Stimulated activated CD4-positive, alpha-beta T cell treated with anti-CD3 and anti-CD28 coated beads, Interleukin-2, amount 100 ng/mL, for 4 hours (primary cell): ENCODE results near the gene GPR107.

ENCODE experiments used
- DNase-seq: peaks from one replicate; pipeline ENCODE4 v3.0.0-alpha.2; 2020; ENCODE audit warnings: low read depth

The GPR107 gene

DNA sequence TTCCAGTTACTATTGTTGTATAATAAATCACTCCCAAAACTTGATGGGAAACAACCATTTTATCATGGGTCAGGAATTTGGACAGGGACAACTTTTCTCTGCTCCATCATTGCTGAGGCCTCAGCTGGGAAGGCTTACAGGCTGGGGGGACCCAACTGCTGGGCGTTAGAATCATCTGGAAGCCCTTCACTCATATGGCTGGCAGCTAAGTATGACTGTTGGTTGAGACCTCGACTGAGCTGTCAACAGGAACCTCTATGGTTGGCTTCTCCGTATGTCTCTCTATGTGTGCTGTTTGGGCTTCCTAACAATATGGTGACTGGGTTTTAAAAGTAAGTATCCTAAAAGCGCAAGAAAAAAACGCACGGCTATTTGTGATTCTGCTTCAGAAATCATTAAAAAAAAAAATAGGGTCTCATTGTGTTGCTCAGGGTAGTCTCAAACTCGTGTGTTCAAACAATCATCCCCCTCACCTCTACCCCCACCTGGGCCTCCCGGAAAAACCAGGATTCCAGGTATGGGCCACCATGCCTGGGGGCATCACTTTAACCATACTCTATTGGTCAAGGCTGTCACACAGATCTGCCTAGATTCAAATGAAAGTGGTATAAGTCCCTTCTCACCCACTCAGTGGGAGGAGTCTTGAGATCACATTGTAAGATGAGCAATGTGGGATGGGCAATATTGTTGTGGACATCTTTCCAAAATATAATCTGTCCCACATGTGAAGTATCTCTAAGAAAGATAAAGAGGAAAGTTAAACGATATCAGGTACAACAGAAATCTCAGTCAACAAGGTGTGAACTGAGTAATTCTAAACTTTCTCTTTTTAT is 26.0 kb upstream of the GPR107 start:
- no peak for DNase-seq

DNA sequence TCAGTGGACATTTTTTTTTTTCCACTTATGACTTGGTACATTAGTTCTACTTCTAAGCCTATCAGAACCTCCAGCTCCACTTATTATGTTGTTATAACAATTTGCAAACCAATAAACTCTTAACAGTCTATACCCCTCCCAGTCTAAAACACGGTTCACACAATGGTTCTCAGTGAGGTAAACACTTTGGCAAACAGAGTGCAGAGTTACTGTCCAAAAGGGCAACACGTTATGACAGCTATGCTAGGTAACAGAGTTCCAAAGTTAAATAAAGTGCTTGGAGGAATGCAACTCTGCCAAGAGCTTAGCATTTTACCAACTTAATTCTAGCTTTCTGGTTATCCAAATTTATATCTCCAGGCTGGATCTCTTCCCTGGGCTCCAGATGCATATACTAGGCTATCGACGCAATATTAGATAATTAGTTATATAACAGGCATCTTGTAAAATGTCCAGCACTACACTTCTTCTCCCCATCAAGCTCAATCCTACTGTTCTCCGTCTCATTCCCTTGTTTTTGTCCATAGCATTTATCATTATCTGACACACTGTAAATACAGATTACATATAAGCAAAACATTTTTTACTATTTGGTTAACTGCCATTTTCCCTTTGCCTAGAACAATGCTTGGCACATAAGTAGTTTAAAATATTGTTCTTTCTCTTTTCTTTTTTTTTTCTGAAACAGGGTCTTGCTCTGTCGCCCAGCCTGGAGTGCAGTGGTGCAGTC is 25.0 kb upstream of the GPR107 start:
- no peak for DNase-seq

DNA sequence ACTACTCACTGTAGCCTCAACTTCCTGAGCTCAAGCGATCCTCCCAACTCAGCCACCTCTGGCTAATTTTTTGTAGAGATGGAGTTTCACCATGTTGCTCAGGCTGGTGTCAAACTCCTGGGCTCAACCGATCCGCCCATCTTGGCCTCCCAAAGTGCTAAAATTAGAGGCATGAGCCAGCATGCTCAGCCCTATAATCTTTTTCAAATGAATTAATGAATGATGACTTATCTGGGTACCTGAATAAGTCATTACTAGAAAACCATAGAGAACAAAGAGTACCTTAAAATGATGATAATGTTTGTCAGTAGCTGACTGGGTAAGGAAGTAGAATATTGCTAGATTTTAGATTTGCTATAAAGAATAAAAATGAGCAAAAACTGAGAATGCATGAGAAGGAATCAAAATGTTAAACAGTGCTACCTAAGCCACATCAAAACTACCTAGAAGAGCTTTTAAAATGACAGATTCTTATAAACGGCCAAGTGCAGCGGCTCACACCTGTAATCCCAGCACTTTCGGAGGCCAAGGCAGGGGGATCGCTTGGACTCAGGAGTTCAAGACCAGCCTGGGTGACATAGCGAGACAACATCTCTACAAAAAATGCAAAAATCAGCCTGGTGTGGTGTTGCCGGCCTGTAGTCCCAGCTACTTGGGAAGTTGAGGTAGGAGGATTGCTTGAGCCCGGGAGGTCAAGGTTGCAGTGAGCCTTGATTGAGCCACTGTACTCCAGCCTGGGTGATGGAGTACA is 24.3 kb upstream of the GPR107 start:
- no peak for DNase-seq

DNA sequence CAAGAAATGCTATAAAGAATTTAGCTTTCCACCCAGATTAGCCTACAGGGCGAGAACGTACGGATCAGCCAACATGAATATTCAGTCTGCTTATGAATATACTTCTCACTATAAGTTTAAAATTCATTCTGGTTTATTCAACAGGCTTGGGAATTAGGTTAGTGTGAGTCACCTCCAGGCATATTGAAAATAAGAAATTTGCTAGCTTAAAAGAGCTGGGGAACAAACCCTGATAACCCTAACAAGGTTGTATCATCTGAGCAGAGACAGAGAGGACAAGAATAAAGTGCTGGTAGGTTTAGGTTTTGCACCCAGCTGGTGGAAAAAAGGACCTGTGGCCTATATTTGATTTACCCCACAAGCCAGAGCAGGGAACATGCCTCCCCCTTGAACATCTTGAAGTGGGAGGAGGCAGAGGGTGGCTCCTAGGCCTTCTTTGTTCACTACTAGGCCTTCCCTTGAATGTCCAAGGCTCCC is 23.0 kb upstream of the GPR107 start:
- DNase-seq = no peak

DNA sequence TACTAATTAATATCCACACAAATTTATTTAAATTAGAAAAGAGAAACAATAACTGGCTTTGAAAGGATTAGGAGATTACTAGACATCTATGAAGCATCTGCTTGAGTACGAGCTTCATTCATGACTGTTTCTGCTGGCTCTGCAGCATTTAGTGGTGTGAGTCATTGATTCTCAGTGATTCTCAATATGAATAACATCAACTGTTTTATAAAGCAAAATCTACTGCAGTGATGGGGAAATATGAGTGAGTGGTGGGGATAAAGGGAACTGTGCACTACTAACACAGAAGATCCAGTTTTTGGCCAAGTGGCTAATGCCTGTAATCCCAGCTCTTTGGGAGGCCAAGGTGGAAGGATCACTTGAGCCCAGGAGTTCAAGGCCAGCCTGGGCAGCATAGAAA is 19.1 kb upstream of the GPR107 start:
- no peak for DNase-seq

DNA sequence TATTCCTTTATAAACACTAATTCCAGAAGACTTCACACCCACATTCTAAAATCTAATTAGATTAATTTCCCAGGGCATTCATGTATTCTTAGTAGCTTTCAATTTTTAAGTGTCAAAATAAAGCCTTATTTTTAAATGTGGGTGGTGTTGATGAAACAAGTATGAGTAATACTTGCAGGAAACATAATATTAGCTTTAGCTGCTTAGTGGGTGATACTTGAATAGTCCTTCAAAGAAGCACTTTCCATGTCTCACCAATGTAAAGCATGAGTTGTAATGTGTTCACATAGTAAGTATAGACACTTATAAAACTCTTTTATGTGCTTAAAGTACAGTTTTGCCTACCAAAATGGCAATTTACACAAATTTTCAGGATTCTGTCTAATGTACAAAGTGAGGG is 17.6 kb upstream of the GPR107 start:
- DNase-seq = no peak

DNA sequence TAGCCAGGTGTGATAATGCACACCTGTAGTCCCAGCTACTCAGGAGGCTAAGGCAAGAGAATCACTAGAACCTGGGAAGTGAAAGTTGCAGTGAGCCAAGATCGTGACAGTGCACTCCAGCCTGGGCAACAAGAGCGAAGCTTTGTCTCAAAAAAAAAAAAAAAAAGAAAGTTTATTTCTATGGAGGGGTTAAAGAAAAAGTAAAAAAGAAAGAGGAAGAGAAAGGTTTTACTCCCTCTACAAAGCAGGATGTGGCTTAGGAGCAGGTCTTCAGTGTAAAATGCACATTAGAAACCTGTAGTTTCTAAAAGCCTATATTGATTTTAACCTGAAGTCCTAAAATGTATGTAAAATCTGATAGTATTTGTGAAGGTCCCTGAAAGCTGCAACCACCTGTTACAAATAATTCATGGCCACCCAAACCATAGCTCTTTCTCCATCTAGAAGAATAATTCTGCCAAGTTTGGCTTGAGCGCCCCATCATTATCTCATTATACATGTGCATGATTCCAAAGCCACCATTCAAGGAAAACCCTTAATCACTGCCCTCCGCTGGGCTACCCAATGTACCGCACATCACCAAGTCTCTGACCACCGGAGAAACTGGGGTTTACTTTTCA is 14.1 kb upstream of the GPR107 start:
- DNase-seq = no peak

DNA sequence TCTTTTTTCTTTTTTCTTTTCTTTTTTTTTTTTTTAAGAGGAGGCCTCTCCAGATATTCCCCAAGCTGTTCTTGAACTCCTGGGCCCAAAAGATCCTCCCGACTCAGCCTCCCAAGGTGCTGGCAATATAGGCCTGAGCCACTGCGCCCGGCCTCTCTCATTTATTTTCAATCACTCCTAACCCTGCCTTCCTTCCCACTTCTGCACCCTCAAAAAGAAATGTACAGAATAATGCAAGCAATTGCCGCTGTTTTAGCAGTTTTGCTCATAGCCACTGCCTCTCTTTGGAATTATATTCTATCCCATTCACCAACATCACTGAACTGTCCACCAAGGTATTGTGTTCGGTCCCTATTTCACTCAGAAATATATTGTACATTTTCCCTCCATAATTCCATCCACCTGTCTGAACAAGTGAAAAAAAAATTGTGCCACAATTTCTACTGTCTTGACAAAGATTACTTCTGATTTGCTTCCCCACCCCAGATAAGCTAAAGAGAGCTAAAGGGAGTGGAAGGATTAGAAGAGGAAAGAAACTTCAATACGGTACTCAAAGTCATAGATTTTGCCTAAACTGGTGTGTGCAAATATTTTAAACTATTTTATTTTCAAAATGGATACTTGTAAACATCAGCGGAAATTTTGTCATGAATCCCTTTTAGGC is 12.6 kb upstream of the GPR107 start:
- no peak for DNase-seq

DNA sequence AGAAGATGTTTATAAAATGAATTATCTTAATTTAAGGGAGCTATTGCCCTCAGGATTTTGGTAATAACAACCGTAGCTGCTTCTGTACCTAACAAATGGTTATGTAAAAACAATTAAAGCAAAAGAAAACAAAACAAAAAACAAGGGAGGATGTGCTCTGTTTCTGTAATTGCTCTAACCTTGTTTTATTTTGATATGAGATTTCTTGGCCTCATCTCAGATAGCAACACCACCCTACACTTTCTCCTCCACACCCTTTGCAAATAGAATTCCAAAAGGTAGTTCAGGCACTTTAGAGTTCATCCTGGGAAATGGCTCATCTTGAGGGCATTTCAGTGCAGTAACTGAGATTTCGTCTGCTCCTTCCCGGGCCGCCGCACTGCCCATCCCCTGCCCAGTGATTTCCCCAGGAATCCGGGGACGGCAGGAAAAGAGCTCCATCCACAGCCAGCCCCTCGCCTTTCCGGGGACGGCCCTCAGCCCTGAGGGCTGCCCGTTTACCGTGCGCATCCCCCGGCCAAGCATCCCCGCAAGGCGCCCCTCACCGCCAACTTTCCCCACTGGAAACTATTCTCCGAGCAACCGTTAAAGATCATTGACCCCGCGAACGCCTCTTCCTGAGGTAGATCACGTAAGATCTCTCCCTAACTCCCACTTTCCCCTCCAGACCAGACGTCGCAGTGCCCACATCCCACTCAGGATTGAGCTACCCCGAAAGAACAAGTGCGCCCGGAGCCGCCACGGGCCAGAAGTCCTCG is 11.9 kb upstream of the GPR107 start:
- no peak for DNase-seq

DNA sequence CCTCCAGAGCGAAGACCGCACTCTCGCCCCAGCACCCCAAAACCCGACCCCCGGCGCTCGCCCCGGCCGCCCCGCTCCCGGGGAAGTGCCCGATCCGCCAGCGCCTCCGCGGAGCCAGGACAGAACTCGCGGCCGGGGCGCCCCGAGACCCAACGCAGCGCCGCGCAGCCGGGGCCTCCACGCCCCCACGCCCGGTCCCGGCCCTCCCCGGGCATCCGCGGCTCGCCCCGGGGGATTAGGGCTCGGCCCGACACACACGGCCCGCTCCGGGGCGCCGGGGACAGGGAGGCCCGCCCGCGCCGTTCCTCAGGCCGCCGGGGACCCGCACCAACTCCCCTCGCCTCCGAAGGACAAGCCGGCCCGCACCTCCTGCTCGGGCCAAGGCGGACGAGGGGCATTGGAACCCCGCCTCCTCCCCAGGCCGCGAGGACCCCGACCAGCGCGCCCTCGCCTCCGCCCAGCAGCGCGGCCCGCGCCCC is 11.3 kb upstream of the GPR107 start:
- DNase-seq = no peak

DNA sequence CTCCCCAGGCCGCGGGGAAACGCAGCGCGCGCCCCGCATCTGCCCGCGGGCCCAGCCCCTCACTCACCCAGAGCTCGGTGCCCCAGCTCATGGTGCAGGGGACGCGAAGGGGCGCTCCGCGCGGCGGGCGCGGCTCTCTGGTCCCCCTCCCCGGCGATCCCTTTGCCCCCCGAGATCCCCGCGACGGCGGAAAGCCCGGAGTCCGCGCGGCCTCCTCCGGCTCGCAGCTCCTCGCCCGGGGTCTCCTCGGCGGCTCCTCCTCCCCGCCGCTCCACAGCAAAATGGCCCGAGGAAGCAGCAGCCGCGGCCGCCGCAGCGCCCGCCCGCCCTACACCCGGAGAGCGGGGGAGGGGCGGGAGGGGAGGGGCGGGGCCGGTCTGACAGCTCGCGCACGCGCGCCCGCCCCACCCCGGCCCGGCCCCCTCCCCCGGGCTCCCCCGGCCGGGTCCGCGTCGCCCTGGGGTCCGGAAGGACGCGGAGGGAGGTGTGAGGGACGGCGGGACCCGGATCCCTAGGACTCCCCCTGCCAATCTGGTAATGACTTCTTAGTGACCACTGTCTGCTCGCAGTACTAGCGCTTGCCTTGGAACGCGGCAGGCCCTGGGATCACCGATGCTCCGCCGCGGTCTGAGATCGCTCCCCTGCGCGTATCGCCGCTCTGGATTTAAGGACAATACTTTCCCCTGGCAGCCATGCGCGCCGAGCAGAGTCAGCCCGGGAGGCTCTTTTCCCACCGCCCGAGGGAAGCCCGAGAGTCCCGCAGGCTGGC is 10.6 kb upstream of the GPR107 start, which contains the start of gene FNBP1:
Gene FNBP1 (minus strand): TSS at position 305 of the 769 bp plus-strand sequence. CDS start 214 bp downstream, at position 91.
- DNase-seq = peak; percentile 71

DNA sequence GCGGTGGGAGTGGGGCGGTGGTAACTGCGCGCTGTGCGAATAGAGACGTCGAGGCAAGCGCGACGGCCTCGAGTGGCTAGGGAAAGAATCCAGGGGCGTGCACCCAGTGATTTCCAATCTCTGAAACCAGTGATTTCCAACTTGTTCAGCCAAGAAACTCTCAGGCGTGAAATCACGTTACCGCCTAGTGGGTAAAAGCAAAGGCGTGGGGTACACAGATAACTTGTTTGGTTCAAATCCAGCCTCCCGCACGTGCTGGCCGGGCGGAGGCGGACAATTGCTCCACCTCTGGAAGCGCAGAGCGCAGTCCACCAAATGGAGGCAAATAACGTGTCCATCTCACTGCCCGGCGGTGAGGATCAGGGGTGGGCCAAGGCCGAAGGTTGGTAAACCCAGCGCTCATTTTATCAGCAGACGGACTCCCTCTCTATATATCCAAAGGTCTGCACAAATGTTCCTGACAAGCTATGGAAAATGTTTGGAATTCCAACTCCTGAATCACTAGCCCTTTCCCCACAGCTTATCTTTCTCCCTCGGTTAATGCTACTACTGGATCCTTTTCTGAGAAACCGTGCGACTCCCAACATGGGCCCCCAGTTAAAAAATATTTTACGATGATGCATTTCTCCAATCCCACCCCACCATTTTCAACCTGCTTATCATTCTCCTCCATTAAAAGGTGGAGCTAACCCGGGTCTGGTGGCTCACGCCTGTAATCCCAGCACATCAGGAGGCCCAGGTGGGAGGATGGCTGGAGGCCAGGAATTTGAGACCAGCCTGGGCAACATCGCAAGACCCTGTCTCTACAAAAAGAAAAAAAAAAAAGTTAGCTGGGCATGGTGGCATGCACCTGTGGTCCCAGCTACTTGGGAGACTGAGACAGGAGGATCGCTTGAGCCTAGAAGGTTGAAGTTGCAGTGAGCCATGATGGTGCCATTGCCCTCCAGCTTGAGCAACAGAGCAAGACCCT is 9.8 kb upstream of the GPR107 start:
- no peak for DNase-seq

DNA sequence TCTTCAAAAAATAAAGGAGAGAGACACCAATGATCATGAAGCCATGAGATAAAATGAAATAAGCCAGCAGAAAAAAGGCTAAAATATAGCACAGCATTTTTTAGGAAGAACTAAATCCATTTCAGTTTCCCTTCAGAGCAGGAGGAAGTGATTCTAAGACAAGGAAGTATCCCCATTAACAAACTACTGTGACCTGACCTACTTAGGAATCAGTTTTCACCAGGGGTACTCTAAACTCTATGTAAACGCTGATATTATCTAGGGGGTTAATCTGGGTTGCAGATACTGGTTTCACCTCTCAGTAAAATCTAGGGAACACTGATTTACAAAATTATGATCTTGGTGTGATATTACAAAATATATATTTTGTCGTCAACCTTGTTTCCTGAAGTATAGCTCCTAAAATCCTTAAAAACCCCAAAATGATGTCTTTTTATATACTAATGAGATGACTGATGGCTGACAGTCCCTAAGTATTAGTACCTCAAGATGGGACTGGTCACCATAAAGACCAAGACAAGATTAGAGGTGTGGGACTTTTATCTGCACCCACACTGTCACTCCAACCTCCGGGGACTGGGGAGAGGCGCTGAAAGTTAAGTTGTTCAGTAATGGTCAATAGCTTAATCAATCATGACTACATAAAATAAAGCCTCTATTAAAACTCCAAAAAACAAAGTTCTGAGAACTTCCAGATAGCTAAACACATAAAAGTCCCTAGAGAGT is 7.8 kb upstream of the GPR107 start:
- no peak for DNase-seq

DNA sequence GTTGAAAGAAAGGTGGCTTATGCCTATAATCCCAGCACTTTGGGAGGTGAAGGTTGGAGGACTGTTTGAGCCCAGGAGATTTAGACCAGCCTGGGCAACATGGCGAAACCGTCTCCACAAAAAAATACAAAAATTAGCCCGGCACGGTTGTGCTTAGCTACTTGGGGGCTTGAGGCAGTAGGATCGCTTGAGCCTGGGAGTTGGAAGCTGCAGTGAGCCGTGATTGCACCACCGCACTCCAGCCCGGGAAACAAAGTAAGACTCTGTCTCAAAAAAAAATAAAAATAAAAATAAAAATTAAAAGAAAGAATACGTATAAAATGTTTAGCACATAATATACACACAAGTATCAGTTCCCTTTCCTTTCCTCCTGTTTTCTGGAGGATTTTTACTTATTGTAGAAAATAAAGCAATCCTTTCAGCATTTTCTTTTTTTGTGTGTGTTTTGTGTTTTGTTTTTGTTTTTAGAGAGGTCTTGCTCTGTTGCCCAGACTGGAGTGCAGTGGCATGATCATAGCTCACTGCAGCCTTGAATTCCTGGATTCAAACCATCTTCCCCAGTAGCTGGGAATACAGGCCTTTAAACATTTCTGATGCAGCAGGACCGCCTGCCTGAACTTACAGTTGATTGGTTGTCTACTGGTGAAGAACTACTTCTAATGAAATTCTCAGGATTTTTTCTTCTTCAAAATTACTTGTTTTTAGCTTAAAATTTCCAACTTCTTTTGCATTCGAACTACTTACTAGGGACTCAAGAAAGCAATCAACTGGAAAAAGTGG is 4.1 kb upstream of the GPR107 start:
- no peak for DNase-seq

DNA sequence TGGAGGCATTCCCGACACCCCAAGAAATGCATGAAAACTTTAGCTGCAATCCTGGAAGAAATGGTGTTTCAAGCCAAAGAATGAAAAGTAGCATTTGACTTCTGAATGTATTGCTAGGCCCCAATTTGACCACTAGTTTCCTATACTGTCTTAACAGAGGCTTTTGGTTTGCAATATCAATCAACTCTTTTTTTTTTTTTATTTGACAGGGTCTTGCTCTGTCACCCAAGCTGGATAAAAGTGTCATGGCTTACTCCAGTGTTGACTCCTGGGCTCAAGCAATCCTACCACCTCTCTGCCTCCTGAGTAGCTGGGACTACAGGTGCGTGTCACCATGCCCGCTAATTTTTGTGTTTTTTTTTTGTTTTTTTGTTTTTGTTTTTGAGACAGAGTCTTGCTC is 3.2 kb upstream of the GPR107 start:
- no peak for DNase-seq

DNA sequence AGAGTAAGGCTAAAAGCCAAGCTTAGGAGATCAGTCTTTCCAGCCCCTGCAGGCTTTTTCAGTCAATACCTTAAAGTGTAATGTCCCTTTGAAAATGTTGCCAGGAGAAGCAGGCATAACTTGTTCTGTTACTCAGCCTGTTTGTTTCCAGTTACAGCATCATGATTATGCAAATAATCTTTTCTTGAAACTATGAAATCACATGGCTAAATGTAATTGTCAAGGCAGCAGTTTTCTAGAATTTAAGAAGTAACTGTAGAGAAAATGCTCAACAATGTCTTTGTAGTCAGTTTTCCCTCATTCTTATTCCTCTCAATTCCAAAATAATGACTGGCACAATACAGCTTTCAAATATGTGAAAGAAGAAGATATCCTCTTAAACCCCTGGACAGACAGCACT is 1.9 kb upstream of the GPR107 start:
- DNase-seq = no peak

DNA sequence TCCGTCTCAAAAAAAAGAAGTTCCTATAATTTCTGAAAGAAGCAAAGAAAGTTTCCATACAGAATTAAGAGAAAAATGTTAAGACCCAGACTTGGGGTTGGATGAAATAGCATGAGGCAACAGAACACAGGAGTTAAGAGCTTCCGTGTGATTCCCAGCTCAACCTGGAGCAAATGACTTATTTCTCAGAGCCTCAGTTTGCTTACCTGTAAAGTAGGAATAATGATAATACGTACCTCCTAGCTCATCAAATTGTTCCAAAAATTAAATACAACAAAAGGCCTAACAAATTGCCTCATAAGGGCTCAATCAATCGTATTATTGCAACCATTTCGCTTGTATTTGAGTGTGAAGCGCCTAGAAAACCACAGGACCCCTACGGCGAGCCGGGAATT is 600 bp upstream of the GPR107 start:
- DNase-seq = no peak
